ENCODE measurements around the gene SLC43A2. TPM values are rescaled to one million over a fixed set of nuclear protein-coding genes. Genes with fewer than 3 reads are reported as not detected.

The SLC43A2 gene
- total and polyA plus RNA-seq, 10 of the 15 experiments (the other 5 are each of a cell fraction or from before 2014, with no cell fraction given): 0.03 to 14.0 (median 5.3) TPM

GRCh38 chr17:1559047-1560043, 69.3 kb downstream of the SLC43A2 start:
- CTCF ChIA-PET: interaction anchor here (0.7 to 1.1 kb wide), 3 partner anchors 14 to 194 kb away, joined by 3 to 4 read pairs (median 3); no protein-coding TSS in a partner anchor
- no peak for TF ChIP-seq MEF2A (IDR thresholded peaks at IDR 0.05; ENCODE audit: insufficient read depth, low read depth, low read length)
- no peak for TF ChIP-seq TCF12 (IDR thresholded peaks at IDR 0.05; ENCODE audit: low read depth, low read length)
- TF ChIP-seq WRNIP1 (IDR thresholded peaks at IDR 0.05; ENCODE audit: borderline replicate concordance, low read depth, low read length): no peak
- TF ChIP-seq BHLHE40 (IDR thresholded peaks at IDR 0.05; ENCODE audit: borderline replicate concordance in 1 of 2, low read depth in 2 of 2, low read length in 1 of 2): no peak
- TF ChIP-seq ZNF687 (IDR thresholded peaks at IDR 0.05): no peak
- no peak for TF ChIP-seq CHD1 (IDR thresholded peaks at IDR 0.05; ENCODE audit: low read depth, low read length)
- no peak for TF ChIP-seq CBX5 (IDR thresholded peaks at IDR 0.05; ENCODE audit: low read depth)
- peaks cover 2 to 6% of the 10 kb centered on the region in 2 experiments; a peak in 3 of 4 replicates for H3K36me3 ChIP-seq (ENCODE audit: control insufficient read depth in 2 of 2, insufficient read depth in 2 of 2, low read length in 1 of 2)
- POLR2A ChIA-PET: interaction anchor here (1.2 kb wide), 1 partner anchor 30 kb away, joined by 4 read pairs; no protein-coding TSS in a partner anchor
- in situ Hi-C loops (cut with MboI): no loop called here
- H3K4me3 ChIP-seq: no peak overlapping the region
- H3K4me2 ChIP-seq (ENCODE audit: control insufficient read depth, insufficient read depth): no peak overlapping the region; the same call in 1 of the 2 replicates
- intact Hi-C loops (cut with micrococcal nuclease; ENCODE audit: unreplicated experiment): loop anchor here (5.0 kb wide), 1 partner anchor 158 kb away; no protein-coding TSS in a partner anchor
- RAD21 ChIA-PET (ENCODE audit: unreplicated experiment): interaction anchor here (1.2 to 1.4 kb wide), 2 partner anchors 70 to 71 kb away, joined by 3 to 6 read pairs; partner anchors contain the start of gene SLC43A2
- DNase-seq (ENCODE audit: low read depth, low spot score): no peak
- peaks cover 54% of the 10 kb centered on the region for H3K79me2 ChIP-seq (ENCODE audit: control insufficient read depth, insufficient read depth, low read length)
- 89% methylated on average over 10 of the region's 10 CpGs for WGBS (ENCODE audit: insufficient coverage, insufficient replicate concordance, low lambda C conversion rate, missing lambda C conversion rate)
- SMC1A ChIA-PET (ENCODE audit: uncharacterized antibody, unreplicated experiment): interaction anchor here (0.5 to 1.4 kb wide), 2 partner anchors 10 to 26 kb away, joined by 3 read pairs; no protein-coding TSS in a partner anchor
- no TSS peak for BruUV-seq (replicated peaks)
- peaks cover 6% of the 10 kb centered on the region; the same call in 1 of the 2 replicates for H4K20me1 ChIP-seq (ENCODE audit: control insufficient read depth, insufficient read depth)
- no peak overlapping the region for H3K9ac ChIP-seq (ENCODE audit: control insufficient read depth, insufficient read depth, low read length)
- no peaks in the 10 kb centered on the region for H3K27me3 ChIP-seq (replicated peaks in 1 of 2; ENCODE audit: control insufficient read depth in 2 of 2, insufficient read depth in 2 of 2, low read length in 1 of 2)
- no peak overlapping the region for H3K27ac ChIP-seq (ENCODE audit: control insufficient read depth, insufficient read depth)
- no peak for ATAC-seq
- no peak for FAIRE-seq
- no peak overlapping the region for H2AFZ ChIP-seq (ENCODE audit: control insufficient read depth, low read depth, low read length)
- H3K4me1 ChIP-seq (ENCODE audit: control insufficient read depth, insufficient read depth, low read length): peaks cover 37% of the 10 kb centered on the region
- no peaks in the 10 kb centered on the region for H3K9me3 ChIP-seq (replicated peaks; ENCODE audit: control insufficient read depth, insufficient read depth, low read length)

All from GM12878 (cell line).